ENCODE results near the gene CAPS.

The CAPS gene

DNA sequence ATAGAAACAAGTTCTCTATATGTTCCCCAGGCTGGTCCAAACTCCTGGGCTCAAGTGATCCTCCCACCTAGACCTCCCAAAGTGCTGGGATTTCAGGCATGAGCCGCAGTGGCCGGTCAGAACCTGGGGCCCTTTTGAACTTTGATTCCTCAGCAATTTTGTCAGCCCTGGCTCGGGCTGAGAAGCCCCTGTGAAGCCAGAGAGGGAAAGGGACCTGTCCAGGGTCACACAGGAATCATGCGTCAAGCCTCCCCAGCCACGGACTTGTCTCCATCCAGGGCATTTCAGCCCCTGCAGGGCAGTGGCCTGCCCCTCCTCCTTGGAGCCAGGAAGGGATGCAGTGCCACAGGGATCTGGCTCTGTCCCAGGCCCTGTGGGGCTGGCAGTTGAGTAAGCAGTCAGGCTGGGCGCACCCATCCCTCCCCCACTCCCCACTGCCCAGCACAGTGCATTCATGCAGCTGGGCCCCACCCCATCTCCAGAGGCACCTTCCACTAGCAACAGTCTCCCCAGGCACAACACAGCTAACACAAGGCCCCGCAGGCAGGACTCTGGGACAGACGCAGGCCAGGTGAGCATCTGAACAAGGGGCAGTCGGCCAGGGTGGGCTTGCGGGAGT, at the start of gene CAPS:
CAPS (plus strand) TSS at position 516 of the 619 bp plus-strand sequence. CDS start 153 bp downstream, outside the sequence.
- no peak within 1 kb of the TSS for H3K4me3 ChIP-seq (ENCODE audit: low read depth, low read length)
- POLR2A ChIA-PET = no interaction called here
- no peak for DNase-seq (ENCODE audit: low read depth, low spot score)
- CTCF ChIA-PET = interaction anchor here (1.0 to 1.3 kb wide), 2 partner anchors 21 to 53 kb away, joined by 3 read pairs; no protein-coding TSS in a partner anchor
- TF ChIP-seq, protein P1, sequence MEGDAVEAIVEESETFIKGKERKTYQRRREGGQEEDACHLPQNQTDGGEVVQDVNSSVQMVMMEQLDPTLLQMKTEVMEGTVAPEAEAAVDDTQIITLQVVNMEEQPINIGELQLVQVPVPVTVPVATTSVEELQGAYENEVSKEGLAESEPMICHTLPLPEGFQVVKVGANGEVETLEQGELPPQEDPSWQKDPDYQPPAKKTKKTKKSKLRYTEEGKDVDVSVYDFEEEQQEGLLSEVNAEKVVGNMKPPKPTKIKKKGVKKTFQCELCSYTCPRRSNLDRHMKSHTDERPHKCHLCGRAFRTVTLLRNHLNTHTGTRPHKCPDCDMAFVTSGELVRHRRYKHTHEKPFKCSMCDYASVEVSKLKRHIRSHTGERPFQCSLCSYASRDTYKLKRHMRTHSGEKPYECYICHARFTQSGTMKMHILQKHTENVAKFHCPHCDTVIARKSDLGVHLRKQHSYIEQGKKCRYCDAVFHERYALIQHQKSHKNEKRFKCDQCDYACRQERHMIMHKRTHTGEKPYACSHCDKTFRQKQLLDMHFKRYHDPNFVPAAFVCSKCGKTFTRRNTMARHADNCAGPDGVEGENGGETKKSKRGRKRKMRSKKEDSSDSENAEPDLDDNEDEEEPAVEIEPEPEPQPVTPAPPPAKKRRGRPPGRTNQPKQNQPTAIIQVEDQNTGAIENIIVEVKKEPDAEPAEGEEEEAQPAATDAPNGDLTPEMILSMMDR (IDR thresholded peaks at IDR 0.05; ENCODE audit: insufficient read depth, low read length, missing control alignments) = no peak

DNA sequence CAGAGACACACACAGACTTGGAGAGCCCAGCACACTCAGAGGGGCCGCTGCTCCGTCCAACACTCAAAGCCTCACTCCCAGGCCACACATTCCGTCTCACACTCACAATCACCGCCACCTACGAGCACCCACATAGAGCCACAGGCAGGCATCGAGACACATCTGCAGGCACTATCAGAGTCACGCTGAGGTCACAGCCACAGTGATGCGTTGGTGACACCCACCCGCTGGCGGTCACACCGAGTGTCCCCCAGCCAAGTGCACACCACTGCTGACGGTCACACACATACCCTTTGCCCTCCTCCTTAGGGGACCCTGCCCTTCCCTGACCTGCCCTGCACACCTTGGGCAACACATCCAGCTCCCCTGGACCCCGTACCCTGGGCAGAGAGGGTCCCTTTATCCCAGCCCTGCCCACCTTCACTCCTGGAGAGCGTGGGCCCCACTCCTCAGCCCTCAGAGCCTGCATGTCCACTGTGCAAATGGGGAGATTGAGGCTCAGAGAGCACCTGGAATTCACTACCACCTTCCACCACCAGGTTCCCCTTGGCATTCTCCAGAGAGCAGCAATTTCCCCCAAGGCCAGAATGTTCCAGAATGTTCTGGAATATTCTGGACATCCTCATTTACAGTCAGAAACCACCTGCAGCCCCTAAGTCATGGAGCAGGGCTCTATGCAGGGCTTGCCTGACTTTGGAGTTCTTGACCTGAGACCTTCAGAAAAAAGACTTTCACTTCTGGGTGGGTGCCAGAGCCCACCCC, 49.1 kb upstream of the CAPS start:
- ChIA-PET CTCF (no interaction called here), POLR2A (no interaction called here)
- DNase-seq (ENCODE audit: low read depth, low spot score) = no peak
- TF ChIP-seq, protein P1 (IDR thresholded peaks at IDR 0.05; ENCODE audit: insufficient read depth, low read length, missing control alignments) = no peak
- no peak overlapping the region for H3K4me3 ChIP-seq (ENCODE audit: low read depth, low read length)

DNA sequence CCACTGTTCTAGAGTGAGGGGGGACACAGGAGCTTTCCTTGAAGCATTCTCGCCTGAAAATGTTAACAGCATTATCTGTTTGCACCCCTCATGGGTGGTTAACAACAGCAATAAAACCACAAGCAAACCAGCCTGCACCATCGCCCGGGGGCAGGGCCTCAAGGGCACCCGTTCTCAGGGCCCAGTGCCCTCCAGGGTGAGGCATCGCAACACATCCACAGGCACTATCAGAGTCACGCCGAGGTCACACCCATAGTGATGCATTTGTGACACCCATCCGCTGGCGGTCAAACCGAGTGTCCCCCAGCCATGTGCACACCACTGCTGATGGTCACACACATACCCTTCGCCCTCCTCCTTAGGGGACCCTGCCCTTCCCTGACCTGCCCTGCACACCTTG, 48.3 kb upstream of the CAPS start:
- POLR2A ChIA-PET = no interaction called here
- no peak for DNase-seq (ENCODE audit: low read depth, low spot score)
- TF ChIP-seq, protein P1 (IDR thresholded peaks at IDR 0.05; ENCODE audit: insufficient read depth, low read length, missing control alignments) = no peak
- CTCF ChIA-PET = no interaction called here
- no peak overlapping the region for H3K4me3 ChIP-seq (ENCODE audit: low read depth, low read length)

DNA sequence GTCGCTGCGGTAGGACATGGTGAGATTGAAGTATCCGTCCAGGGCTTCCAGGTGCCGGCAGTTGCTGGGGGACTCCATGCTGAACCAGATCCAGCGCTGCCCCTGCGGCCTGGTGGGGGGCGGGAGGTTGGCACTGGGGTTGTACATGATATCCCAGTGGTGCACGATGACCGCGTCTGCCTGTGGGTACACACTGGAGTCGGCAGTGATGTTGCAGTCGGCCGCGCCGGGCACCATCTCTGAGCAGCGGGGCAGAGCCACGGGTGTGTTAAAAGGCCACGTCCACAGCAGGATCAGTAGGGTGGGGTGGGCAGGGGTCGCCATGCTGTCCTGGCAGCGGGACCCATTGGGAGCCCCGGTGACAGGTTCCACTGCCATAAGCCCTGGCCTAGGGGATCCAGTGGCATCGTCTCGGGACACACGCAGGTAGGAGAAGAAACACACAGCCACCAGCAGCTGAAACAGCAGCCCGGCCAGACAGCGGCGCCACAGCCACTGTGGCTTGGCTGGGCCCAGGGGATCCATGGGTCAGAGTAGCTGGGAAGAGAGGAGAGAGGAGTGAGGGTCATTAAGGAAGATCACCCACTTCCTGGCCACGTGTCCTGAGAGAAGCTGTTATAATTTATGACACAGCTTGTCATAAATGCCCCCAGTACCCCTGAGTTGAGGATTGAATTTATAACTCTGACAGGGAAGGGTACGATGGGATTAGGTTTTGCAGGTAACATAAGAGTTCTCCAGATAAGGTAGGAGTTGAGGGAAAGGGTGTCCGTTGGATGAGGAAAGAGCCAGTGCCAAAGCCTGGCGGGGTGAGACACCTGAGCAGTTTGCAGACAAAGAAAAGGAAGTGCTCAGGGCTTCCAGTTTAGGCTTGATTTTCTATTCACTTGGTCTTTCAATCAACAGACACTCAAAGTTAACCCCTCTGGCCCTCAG, 46.6 kb upstream of the CAPS start:
- TF ChIP-seq, protein P1 (IDR thresholded peaks at IDR 0.05; ENCODE audit: insufficient read depth, low read length, missing control alignments) = no peak
- CTCF ChIA-PET = no interaction called here
- POLR2A ChIA-PET = no interaction called here
- H3K4me3 ChIP-seq (ENCODE audit: low read depth, low read length) = no peak overlapping the region
- DNase-seq (ENCODE audit: low read depth, low spot score) = no peak

DNA sequence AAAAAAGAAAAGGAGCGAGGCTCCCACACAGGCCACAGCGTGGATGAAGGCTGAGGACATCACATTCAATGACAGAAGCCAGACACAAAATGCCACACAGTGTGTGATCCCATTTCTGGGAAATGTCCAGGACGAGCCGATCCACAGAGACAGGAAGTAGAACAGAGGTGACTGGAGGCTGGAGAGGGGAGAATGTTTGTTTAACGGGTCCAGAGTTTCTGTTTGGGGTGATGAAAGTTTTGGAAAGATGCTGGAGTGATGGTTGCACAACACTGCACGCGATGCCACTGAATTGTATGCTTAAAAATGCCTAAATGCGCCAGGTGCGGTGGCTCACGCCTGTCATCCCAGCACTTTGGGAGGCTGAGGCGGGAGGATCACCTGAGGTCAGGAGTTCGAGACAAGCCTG, 43.1 kb upstream of the CAPS start:
- H3K4me3 ChIP-seq (ENCODE audit: low read depth, low read length) = no peak overlapping the region
- TF ChIP-seq, protein P1 (IDR thresholded peaks at IDR 0.05; ENCODE audit: insufficient read depth, low read length, missing control alignments) = no peak
- no peak for DNase-seq (ENCODE audit: low read depth, low spot score)
- CTCF ChIA-PET = interaction anchor here (1.6 kb wide), 1 partner anchor 67 kb away, joined by 5 read pairs; no protein-coding TSS in a partner anchor
- POLR2A ChIA-PET = interaction anchor here (0.6 kb wide), 1 partner anchor 9 kb away, joined by 3 read pairs; no protein-coding TSS in a partner anchor
